GM12878 (cell line): ENCODE measurements around the gene LIX1. TPM values are rescaled to one million over a fixed set of nuclear protein-coding genes. Genes with fewer than 3 reads are reported as not detected.

Experiments used
- CEBPB ChIP-seq, 2 experiments: fragments of 150-350 bp in 1 of 2; IDR thresholded peaks; 2 replicates each; pipeline ENCODE4 v1.6.1; 2012 to 2014; ENCODE audit warnings: low read depth in 2 of 2, low read length in 2 of 2, borderline replicate concordance in 1 of 2, inconsistent platforms in 1 of 2
- FOXK2 ChIP-seq: fragments of 450-650 bp; IDR thresholded peaks from 2 replicates; pipeline ENCODE4 v1.6.1; 2017; ENCODE audit warnings: mild to moderate bottlenecking, moderate library complexity
- FOXM1 ChIP-seq: IDR thresholded peaks from 2 replicates; pipeline ENCODE4 v1.6.1; 2012; ENCODE audit warnings: low read depth, mild to moderate bottlenecking, inconsistent platforms, low read length, moderate library complexity
- PAX5 ChIP-seq: IDR thresholded peaks from 2 replicates; pipeline ENCODE4 v1.6.1; 2011; ENCODE audit warnings: low read depth, low read length, borderline replicate concordance
- RAD21 ChIP-seq: IDR thresholded peaks from 2 replicates; pipeline ENCODE4 v1.6.1; 2011; ENCODE audit warnings: mild to moderate bottlenecking, low read depth, low read length, moderate library complexity; ENCODE audit not compliant: insufficient read depth
- RAD51 ChIP-seq: fragments of 450-650 bp; IDR thresholded peaks from 2 replicates; pipeline ENCODE4 v1.6.1; 2016; ENCODE audit warnings: moderate library complexity, mild to moderate bottlenecking, inconsistent platforms
- SP1 ChIP-seq: IDR thresholded peaks from one replicate; pipeline ENCODE4 v1.6.1; 2011; ENCODE audit warnings: low read depth, low read length
- SREBF1 ChIP-seq: IDR thresholded peaks from 2 replicates; pipeline ENCODE4 v1.6.1; 2012; ENCODE audit warnings: mild to moderate bottlenecking, low read length
- ZNF384 ChIP-seq: IDR thresholded peaks from 2 replicates; pipeline ENCODE4 v1.6.1; 2012; ENCODE audit warnings: low read depth, mild to moderate bottlenecking, low read length, improper control_type of control experiment, borderline replicate concordance
- polyA plus RNA-seq, 11 experiments: library from polyadenylated mRNA; depleted of rRNA in 4 of 11; unstranded in 6 of 11; stranded (reverse) in 5 of 11; fragments of >200 nt; fragmentation: Nextera tagmentation in 4 of 11; fragmentation: Illumina TruSeq in 1 of 11; extraction: Ambion mirVana in 4 of 11; extraction: Trizol in 1 of 11; gene quantifications; 1 replicate in 1 of 11; 2 replicates in 10 of 11; pipeline versions ENCODE4 v1.2.1 to v1.2.3, GENCODE V29; 2011 to 2016; ENCODE audit warnings: inconsistent platforms in 2 of 11, missing spikeins in 2 of 11, low read depth in 1 of 11
- total RNA-seq, 4 experiments: library from RNA; depleted of rRNA in 3 of 4; stranded (reverse); fragments of >200 nt in 3 of 4; fragmentation: Illumina TruSeq in 1 of 4; extraction: Trizol in 1 of 4; gene quantifications; 2 replicates each; pipeline versions ENCODE4 v1.2.1 to v1.2.3, GENCODE V29; 2013 to 2021
- TF ChIP-seq, protein P1 (sequence below): fragments of 450-650 bp; IDR thresholded peaks from 2 replicates; pipeline ENCODE4 v1.6.1; 2017; ENCODE audit warnings: mild to moderate bottlenecking, low read depth, inconsistent platforms; ENCODE audit not compliant: poor library complexity, severe bottlenecking
- TF ChIP-seq, protein P2 (sequence below): fragments of 450-650 bp; IDR thresholded peaks from 2 replicates; pipeline ENCODE4 v1.6.1; 2016; ENCODE audit warnings: mild to moderate bottlenecking, moderate library complexity, borderline replicate concordance

The LIX1 gene
- total and polyA plus RNA-seq, 10 of the 15 experiments (the other 5 are each of a cell fraction or from before 2014, with no cell fraction given): 0.02 to 0.07 (median 0.04) TPM; not detected in 5

DNA sequence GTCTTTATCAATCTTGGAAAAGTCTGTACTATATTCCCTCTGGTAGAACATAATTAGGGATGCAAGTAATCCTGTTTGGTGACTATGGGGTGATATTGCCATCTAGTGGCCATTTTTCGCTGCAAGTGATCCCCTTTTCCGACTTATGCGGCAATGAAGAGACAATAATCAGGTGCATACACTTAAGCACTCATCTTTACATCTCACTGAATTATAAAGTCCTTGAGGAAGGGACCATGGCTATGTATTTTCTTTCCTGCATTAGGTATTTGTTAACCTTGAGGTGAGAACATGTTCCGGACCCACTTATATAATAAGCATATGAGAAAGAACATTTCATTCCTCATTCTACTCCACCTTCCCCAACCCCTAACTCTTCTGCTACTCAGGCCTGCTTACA, 19.6 kb upstream of the LIX1 start (continued):
- TF ChIP-seq CEBPB (IDR thresholded peaks at IDR 0.05; ENCODE audit: borderline replicate concordance in 1 of 2, low read depth in 2 of 2, low read length in 2 of 2): no peak
- no peak for TF ChIP-seq FOXK2
- TF ChIP-seq SP1: no peak
- no peak for TF ChIP-seq PAX5
- TF ChIP-seq RAD51: no peak
- no peak for TF ChIP-seq FOXM1
- TF ChIP-seq ZNF384: no peak
- TF ChIP-seq SREBF1: no peak
- TF ChIP-seq, protein P1, sequence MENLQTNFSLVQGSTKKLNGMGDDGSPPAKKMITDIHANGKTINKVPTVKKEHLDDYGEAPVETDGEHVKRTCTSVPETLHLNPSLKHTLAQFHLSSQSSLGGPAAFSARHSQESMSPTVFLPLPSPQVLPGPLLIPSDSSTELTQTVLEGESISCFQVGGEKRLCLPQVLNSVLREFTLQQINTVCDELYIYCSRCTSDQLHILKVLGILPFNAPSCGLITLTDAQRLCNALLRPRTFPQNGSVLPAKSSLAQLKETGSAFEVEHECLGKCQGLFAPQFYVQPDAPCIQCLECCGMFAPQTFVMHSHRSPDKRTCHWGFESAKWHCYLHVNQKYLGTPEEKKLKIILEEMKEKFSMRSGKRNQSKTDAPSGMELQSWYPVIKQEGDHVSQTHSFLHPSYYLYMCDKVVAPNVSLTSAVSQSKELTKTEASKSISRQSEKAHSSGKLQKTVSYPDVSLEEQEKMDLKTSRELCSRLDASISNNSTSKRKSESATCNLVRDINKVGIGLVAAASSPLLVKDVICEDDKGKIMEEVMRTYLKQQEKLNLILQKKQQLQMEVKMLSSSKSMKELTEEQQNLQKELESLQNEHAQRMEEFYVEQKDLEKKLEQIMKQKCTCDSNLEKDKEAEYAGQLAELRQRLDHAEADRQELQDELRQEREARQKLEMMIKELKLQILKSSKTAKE: peak; percentile 37
- TF ChIP-seq, protein P2, sequence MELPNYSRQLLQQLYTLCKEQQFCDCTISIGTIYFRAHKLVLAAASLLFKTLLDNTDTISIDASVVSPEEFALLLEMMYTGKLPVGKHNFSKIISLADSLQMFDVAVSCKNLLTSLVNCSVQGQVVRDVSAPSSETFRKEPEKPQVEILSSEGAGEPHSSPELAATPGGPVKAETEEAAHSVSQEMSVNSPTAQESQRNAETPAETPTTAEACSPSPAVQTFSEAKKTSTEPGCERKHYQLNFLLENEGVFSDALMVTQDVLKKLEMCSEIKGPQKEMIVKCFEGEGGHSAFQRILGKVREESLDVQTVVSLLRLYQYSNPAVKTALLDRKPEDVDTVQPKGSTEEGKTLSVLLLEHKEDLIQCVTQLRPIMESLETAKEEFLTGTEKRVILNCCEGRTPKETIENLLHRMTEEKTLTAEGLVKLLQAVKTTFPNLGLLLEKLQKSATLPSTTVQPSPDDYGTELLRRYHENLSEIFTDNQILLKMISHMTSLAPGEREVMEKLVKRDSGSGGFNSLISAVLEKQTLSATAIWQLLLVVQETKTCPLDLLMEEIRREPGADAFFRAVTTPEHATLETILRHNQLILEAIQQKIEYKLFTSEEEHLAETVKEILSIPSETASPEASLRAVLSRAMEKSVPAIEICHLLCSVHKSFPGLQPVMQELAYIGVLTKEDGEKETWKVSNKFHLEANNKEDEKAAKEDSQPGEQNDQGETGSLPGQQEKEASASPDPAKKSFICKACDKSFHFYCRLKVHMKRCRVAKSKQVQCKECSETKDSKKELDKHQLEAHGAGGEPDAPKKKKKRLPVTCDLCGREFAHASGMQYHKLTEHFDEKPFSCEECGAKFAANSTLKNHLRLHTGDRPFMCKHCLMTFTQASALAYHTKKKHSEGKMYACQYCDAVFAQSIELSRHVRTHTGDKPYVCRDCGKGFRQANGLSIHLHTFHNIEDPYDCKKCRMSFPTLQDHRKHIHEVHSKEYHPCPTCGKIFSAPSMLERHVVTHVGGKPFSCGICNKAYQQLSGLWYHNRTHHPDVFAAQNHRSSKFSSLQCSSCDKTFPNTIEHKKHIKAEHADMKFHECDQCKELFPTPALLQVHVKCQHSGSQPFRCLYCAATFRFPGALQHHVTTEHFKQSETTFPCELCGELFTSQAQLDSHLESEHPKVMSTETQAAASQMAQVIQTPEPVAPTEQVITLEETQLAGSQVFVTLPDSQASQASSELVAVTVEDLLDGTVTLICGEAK: no peak
- TF ChIP-seq RAD21: peak; percentile 85
